ENCODE data around the gene NACC2. TPM values are rescaled to one million over a fixed set of nuclear protein-coding genes. Genes with fewer than 3 reads are reported as not detected.

NACC2 gene
- total and polyA plus RNA-seq, 10 of the 15 experiments (the other 5 are each of a cell fraction or from before 2014, with no cell fraction given), result 0.66 to 14.7 (median 3.5) TPM

DNA sequence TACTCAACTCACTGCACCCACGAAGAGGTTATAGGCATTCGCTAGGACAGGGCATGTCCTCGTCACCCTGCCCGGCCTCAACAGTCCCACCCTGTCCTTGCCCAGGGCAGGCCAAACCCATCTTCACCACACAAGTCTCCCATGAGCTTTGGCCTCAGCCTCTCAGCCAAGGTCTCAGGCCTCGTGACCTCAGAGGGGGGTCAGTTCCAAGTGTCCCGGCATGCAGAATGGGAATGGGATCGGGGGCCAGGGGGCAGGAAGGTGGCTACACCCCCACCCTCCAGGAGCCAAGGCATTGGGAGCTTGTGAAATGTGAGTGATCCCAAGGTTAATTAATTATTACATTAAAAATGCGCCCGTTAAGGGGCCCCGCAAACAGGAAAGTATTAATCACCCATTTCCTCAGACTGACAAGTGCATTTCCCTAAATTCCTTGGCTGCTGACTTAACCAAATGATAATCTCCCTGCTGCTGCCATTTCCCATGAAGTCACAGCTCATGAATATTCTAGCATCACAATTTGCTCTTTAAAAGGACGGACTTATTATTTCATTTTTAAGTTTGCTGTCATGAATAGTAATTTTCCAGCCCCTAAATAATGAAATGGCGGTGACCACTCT is 125.9 kb downstream of the NACC2 start (continued):
- TF ChIP-seq, protein P1, sequence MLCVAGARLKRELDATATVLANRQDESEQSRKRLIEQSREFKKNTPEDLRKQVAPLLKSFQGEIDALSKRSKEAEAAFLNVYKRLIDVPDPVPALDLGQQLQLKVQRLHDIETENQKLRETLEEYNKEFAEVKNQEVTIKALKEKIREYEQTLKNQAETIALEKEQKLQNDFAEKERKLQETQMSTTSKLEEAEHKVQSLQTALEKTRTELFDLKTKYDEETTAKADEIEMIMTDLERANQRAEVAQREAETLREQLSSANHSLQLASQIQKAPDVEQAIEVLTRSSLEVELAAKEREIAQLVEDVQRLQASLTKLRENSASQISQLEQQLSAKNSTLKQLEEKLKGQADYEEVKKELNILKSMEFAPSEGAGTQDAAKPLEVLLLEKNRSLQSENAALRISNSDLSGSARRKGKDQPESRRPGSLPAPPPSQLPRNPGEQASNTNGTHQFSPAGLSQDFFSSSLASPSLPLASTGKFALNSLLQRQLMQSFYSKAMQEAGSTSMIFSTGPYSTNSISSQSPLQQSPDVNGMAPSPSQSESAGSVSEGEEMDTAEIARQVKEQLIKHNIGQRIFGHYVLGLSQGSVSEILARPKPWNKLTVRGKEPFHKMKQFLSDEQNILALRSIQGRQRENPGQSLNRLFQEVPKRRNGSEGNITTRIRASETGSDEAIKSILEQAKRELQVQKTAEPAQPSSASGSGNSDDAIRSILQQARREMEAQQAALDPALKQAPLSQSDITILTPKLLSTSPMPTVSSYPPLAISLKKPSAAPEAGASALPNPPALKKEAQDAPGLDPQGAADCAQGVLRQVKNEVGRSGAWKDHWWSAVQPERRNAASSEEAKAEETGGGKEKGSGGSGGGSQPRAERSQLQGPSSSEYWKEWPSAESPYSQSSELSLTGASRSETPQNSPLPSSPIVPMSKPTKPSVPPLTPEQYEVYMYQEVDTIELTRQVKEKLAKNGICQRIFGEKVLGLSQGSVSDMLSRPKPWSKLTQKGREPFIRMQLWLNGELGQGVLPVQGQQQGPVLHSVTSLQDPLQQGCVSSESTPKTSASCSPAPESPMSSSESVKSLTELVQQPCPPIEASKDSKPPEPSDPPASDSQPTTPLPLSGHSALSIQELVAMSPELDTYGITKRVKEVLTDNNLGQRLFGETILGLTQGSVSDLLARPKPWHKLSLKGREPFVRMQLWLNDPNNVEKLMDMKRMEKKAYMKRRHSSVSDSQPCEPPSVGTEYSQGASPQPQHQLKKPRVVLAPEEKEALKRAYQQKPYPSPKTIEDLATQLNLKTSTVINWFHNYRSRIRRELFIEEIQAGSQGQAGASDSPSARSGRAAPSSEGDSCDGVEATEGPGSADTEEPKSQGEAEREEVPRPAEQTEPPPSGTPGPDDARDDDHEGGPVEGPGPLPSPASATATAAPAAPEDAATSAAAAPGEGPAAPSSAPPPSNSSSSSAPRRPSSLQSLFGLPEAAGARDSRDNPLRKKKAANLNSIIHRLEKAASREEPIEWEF (IDR thresholded peaks at IDR 0.05; ENCODE audit: insufficient replicate concordance, low read depth, low read length), result no peak
- TF ChIP-seq RAD21 (IDR thresholded peaks at IDR 0.05; ENCODE audit: insufficient read depth, low read depth, low read length), result no peak
- no peak for TF ChIP-seq TBL1XR1 (IDR thresholded peaks at IDR 0.05; ENCODE audit: low read depth, low read length)
- TF ChIP-seq HCFC1 (IDR thresholded peaks at IDR 0.05; ENCODE audit: low read length), result no peak
- TF ChIP-seq SIX5 (IDR thresholded peaks at IDR 0.05; ENCODE audit: low read depth, low read length, severe bottlenecking), result no peak

DNA sequence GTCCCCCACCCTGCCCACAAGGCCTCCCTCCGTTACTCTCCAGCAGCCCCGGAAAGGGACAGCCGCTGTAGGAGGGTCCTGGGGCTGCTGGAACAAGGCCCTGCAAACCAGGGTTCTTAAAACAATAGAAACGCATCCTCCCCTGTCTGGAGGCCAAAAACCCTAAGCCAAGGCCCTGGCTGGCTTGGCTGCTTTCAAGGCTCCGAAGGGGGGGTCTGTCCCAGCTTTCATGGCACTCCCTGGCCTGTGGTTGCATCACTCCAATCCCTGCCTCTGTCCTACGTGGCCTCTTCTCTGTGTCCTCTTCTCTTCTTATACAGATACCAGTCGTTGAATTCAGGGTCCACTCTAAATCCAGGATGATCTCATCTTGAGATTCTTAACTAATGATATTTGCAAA is 126.5 kb downstream of the NACC2 start:
- Histone ChIP-seq H2AFZ (ENCODE audit: control insufficient read depth, low read depth, low read length) (no peak overlapping the region), H3K4me2 (ENCODE audit: control insufficient read depth, insufficient read depth) (no peak overlapping the region), H4K20me1 (ENCODE audit: control insufficient read depth, insufficient read depth) (no peaks in the 10 kb centered on the region), H3K4me1 (ENCODE audit: control insufficient read depth, insufficient read depth, low read length) (no peaks in the 10 kb centered on the region), H3K4me3 (no peak overlapping the region), H3K9ac (ENCODE audit: control insufficient read depth, insufficient read depth, low read length) (no peak overlapping the region), H3K27me3 (replicated peaks in 1 of 2; ENCODE audit: control insufficient read depth in 2 of 2, insufficient read depth in 2 of 2, low read length in 1 of 2) (no peaks in the 10 kb centered on the region), H3K79me2 (ENCODE audit: control insufficient read depth, insufficient read depth, low read length) (no peaks in the 10 kb centered on the region), H3K9me3 (replicated peaks; ENCODE audit: control insufficient read depth, insufficient read depth, low read length) (no peaks in the 10 kb centered on the region), H3K27ac (ENCODE audit: control insufficient read depth, insufficient read depth) (no peak overlapping the region), H3K36me3 (ENCODE audit: control insufficient read depth in 2 of 2, insufficient read depth in 2 of 2, low read length in 1 of 2) (no peaks in the 10 kb centered on the region)
- no TSS peak for BruUV-seq (replicated peaks)
- ATAC-seq (no peak), DNase-seq (ENCODE audit: low read depth, low spot score) (no peak), FAIRE-seq (no peak)
- ChIA-PET CTCF (interaction anchor here (0.5 to 5.6 kb wide), 7 partner anchors 9 to 286 kb away, joined by 3 to 59 read pairs (median 4); no protein-coding TSS in a partner anchor), RAD21 (ENCODE audit: unreplicated experiment) (interaction anchor here (1.1 to 3.3 kb wide), 4 partner anchors 138 to 172 kb away, joined by 3 to 9 read pairs (median 5); no protein-coding TSS in a partner anchor), POLR2A (no interaction called here), SMC1A (ENCODE audit: uncharacterized antibody, unreplicated experiment) (interaction anchor here (1.1 kb wide), 1 partner anchor 153 kb away, joined by 7 read pairs; no protein-coding TSS in a partner anchor)
- 2% methylated on average over 7 of the region's 7 CpGs for WGBS (ENCODE audit: insufficient coverage, insufficient replicate concordance, low lambda C conversion rate, missing lambda C conversion rate)
- in situ Hi-C loops (cut with MboI) (no loop called here), intact Hi-C loops (cut with micrococcal nuclease; ENCODE audit: unreplicated experiment) (loop anchor here (5.0 to 10.0 kb wide), 2 partner anchors 259 to 316 kb away; no protein-coding TSS in a partner anchor)
- TF ChIP-seq SIN3A (IDR thresholded peaks at IDR 0.05; ENCODE audit: low read depth, low read length), result no peak
- TF ChIP-seq, protein P1 (IDR thresholded peaks at IDR 0.05; ENCODE audit: insufficient replicate concordance, low read depth, low read length), result no peak
- no peak for TF ChIP-seq ESRRA (IDR thresholded peaks at IDR 0.05; ENCODE audit: low read length)
- no peak for TF ChIP-seq YBX1 (IDR thresholded peaks at IDR 0.05)
- TF ChIP-seq SMAD5 (IDR thresholded peaks at IDR 0.05; ENCODE audit: low read depth), result no peak
- TF ChIP-seq ZNF207 (IDR thresholded peaks at IDR 0.05; ENCODE audit: borderline replicate concordance), result no peak
- no peak for TF ChIP-seq SMARCA5 (IDR thresholded peaks at IDR 0.05)

Data from GM12878 (cell line).